IMR-90 (cell line): ENCODE results near the gene HINT3. TPM values are rescaled to one million over a fixed set of nuclear protein-coding genes. Genes with fewer than 3 reads are reported as not detected.

Source experiments
- ATAC-seq: fragments of 200-7000 bp; cut with Tn5 transposase; 2 replicates; pipeline ENCODE4 v1.9.1; 2020; ENCODE audit warnings: low read depth, mild to moderate bottlenecking, moderate library complexity
- BruUV-seq: library from RNA; stranded (reverse); fragments of 400-500 nt; replicated peaks from 2 replicates; lab custom pipeline; 2021; lab: Mats Ljungman, UMichigan
- CTCF ChIA-PET: fragments of 300-600 bp; formaldehyde crosslinking; extraction: SDS; loops from one replicate; lab custom pipeline; 2021; ENCODE audit warnings: antibody characterized with exemption; lab: Yijun Ruan, JAX
- POLR2A ChIA-PET: fragments of 300-600 bp; sonication (Branson Sonifier 250); formaldehyde crosslinking; loops from one replicate; lab custom pipeline; 2022; ENCODE audit warnings: antibody characterized with exemption; ENCODE audit not compliant: unreplicated experiment; lab: Charles Lee
- DNase-seq: peaks from one replicate; pipeline ENCODE4 v3.0.0; 2013
- H2AFZ ChIP-seq: replicated peaks from 2 replicates; pipeline ENCODE3; 2013; ENCODE audit warnings: low read length, mild to moderate bottlenecking; ENCODE audit not compliant: poor library complexity
- H2AK5ac ChIP-seq: 2 replicates; pipeline ENCODE4 v1.6.1; 2013; ENCODE audit warnings: low read depth, low read length, inconsistent platforms
- H2AK9ac ChIP-seq: replicated peaks from 2 replicates; pipeline ENCODE3; 2013; ENCODE audit warnings: mild to moderate bottlenecking, low read depth, low read length, moderate library complexity; ENCODE audit not compliant: poor library complexity
- H2BK120ac ChIP-seq: 2 replicates; pipeline ENCODE4 v1.6.1; 2013; ENCODE audit warnings: low read depth, low read length, inconsistent platforms
- H2BK15ac ChIP-seq: 3 replicates; pipeline ENCODE4 v1.6.1; 2013; ENCODE audit warnings: low read depth, low read length, inconsistent platforms
- H2BK20ac ChIP-seq: 2 replicates; pipeline ENCODE4 v1.6.1; 2013; ENCODE audit warnings: low read depth, mild to moderate bottlenecking, inconsistent platforms, low read length, moderate library complexity
- H2BK5ac ChIP-seq: 2 replicates; pipeline ENCODE4 v1.6.1; 2013; ENCODE audit warnings: mild to moderate bottlenecking, low read depth, low read length, inconsistent platforms; ENCODE audit not compliant: poor library complexity, severe bottlenecking
- H3K14ac ChIP-seq: replicated peaks from 2 replicates; pipeline ENCODE4 v1.6.1; 2013; ENCODE audit warnings: low read depth, low read length, inconsistent platforms
- H3K18ac ChIP-seq: 2 replicates; pipeline ENCODE4 v1.6.1; 2013; ENCODE audit warnings: low read depth, low read length, control low read depth
- H3K23ac ChIP-seq: 2 replicates; pipeline ENCODE4 v1.6.1; 2013; ENCODE audit warnings: low read depth, low read length, inconsistent platforms
- H3K27ac ChIP-seq: 2 replicates; pipeline ENCODE4 v1.5.1; 2013; ENCODE audit warnings: mild to moderate bottlenecking, control low read depth, low read length; ENCODE audit not compliant: insufficient read depth
- H3K27me3 ChIP-seq: 2 replicates; pipeline ENCODE4 v1.6.1; 2013; ENCODE audit warnings: low read length; ENCODE audit not compliant: control insufficient read depth, insufficient read depth
- H3K36me3 ChIP-seq: 2 replicates; pipeline ENCODE4 v1.6.1; 2013; ENCODE audit warnings: low read length, mixed read lengths; ENCODE audit not compliant: control insufficient read depth, insufficient read depth
- H3K4ac ChIP-seq: 2 replicates; pipeline ENCODE4 v1.6.1; 2013; ENCODE audit warnings: low read depth, low read length, inconsistent platforms
- H3K4me1 ChIP-seq: 2 replicates; pipeline ENCODE4 v1.6.1; 2013; ENCODE audit warnings: low read length, mixed read lengths; ENCODE audit not compliant: control insufficient read depth, insufficient read depth
- H3K4me2 ChIP-seq: 2 replicates; pipeline ENCODE4 v1.6.1; 2013; ENCODE audit warnings: low read depth, mild to moderate bottlenecking, control low read depth, low read length, moderate library complexity
- H3K4me3 ChIP-seq: 2 replicates; pipeline ENCODE4 v1.5.1; 2013; ENCODE audit warnings: low read depth, mild to moderate bottlenecking, control low read depth, low read length, moderate library complexity; ENCODE audit not compliant: insufficient read depth
- H3K56ac ChIP-seq: 2 replicates; pipeline ENCODE4 v1.6.1; 2013; ENCODE audit warnings: low read length, inconsistent platforms; ENCODE audit not compliant: insufficient read depth; ENCODE audit errors: extremely low read depth
- H3K79me1 ChIP-seq, 2 experiments: 2 replicates each; pipeline ENCODE4 v1.6.1; 2013; ENCODE audit warnings: low read length in 2 of 2, inconsistent platforms in 1 of 2, low read depth in 1 of 2
- H3K9ac ChIP-seq: 2 replicates; pipeline ENCODE4 v1.6.1; 2013; ENCODE audit warnings: low read depth, low read length, control low read depth
- H3K9me1 ChIP-seq: 2 replicates; pipeline ENCODE4 v1.6.1; 2013; ENCODE audit warnings: low read length, inconsistent platforms; ENCODE audit not compliant: insufficient read depth
- H3K9me3 ChIP-seq: 2 replicates; pipeline ENCODE4 v1.6.1; 2013; ENCODE audit warnings: low read length; ENCODE audit not compliant: control insufficient read depth, insufficient read depth
- H4K20me1 ChIP-seq: 2 replicates; pipeline ENCODE4 v1.6.1; 2013; ENCODE audit warnings: low read length, inconsistent platforms; ENCODE audit not compliant: insufficient read depth
- H4K5ac ChIP-seq: 2 replicates; pipeline ENCODE4 v1.6.1; 2013; ENCODE audit warnings: mild to moderate bottlenecking, low read depth, low read length, control low read depth
- H4K8ac ChIP-seq, 2 experiments: 2 replicates each; pipeline ENCODE4 v1.6.1; 2013; ENCODE audit warnings: low read depth in 2 of 2, low read length in 2 of 2, control low read depth in 1 of 2, inconsistent platforms in 1 of 2
- H4K91ac ChIP-seq: 2 replicates; pipeline ENCODE4 v1.6.1; 2013; ENCODE audit warnings: low read depth, low read length, inconsistent platforms; ENCODE audit not compliant: insufficient read depth
- BHLHE40 ChIP-seq: fragments of 150-350 bp; IDR thresholded peaks from 2 replicates; pipeline ENCODE4 v1.6.1; 2016; ENCODE audit warnings: mild to moderate bottlenecking, low read depth, low read length
- CEBPB ChIP-seq: IDR thresholded peaks from 2 replicates; pipeline ENCODE4 v1.6.1; 2012; ENCODE audit warnings: low read depth, low read length, improper control_type of control experiment
- CHD1 ChIP-seq: IDR thresholded peaks from 2 replicates; pipeline ENCODE4 v1.6.1; 2012; ENCODE audit warnings: low read depth, low read length, improper control_type of control experiment
- FOS ChIP-seq: fragments of 150-350 bp; IDR thresholded peaks from 2 replicates; pipeline ENCODE4 v1.6.1; 2016; ENCODE audit warnings: low read depth, low read length
- MAFK ChIP-seq: IDR thresholded peaks from 2 replicates; pipeline ENCODE4 v1.6.1; 2012; ENCODE audit warnings: low read depth, low read length, improper control_type of control experiment
- MAZ ChIP-seq: IDR thresholded peaks from 2 replicates; pipeline ENCODE4 v1.6.1; 2012; ENCODE audit warnings: low read depth, mild to moderate bottlenecking, low read length, improper control_type of control experiment, moderate library complexity, borderline replicate concordance
- MXI1 ChIP-seq: IDR thresholded peaks from 2 replicates; pipeline ENCODE4 v1.6.1; 2012; ENCODE audit warnings: low read depth, mild to moderate bottlenecking, low read length, moderate library complexity, borderline replicate concordance
- POLR2A ChIP-seq: IDR thresholded peaks from 2 replicates; pipeline ENCODE4 v1.6.1; 2012; ENCODE audit warnings: mild to moderate bottlenecking, low read depth, low read length
- RCOR1 ChIP-seq: IDR thresholded peaks from 2 replicates; pipeline ENCODE4 v1.6.1; 2012; ENCODE audit warnings: mild to moderate bottlenecking, low read length, improper control_type of control experiment; ENCODE audit not compliant: insufficient replicate concordance
- RFX5 ChIP-seq: IDR thresholded peaks from 2 replicates; pipeline ENCODE4 v1.8.0; 2012; ENCODE audit warnings: low read depth, mild to moderate bottlenecking, low read length, moderate library complexity
- WGBS, 2 experiments: methylation state at CpG; one replicate each; pipeline versions ENCODE4 v1.1.5 to v1.1.7; 2013; ENCODE audit warnings: missing lambda C conversion rate in 2 of 2; ENCODE audit not compliant: insufficient read length in 1 of 2; ENCODE audit errors: extremely low coverage in 2 of 2; 5-methylcytosine and 5-hydroxymethylcytosine counted together
- dilution Hi-C: fragments of 300-500 bp; cut with HindIII; formaldehyde crosslinking; loops from one replicate; pipeline ENCODE4 v1.14.3; 2018; ENCODE audit warnings: low sequenced_read_pairs; ENCODE audit not compliant: unreplicated experiment
- in situ Hi-C: fragments of 300-500 bp; cut with MboI; formaldehyde crosslinking; loops from 3 replicates; pipeline ENCODE4 v1.14.3; 2019; ENCODE audit warnings: low sequenced_read_pairs, inconsistent platforms, mixed read lengths
- intact Hi-C: fragments of 100-400 bp; cut with micrococcal nuclease; formaldehyde crosslinking; loops from 2 replicates; pipeline ENCODE4 v1.10.0; 2022
- polyA plus RNA-seq, 3 experiments: library from polyadenylated mRNA; depleted of rRNA; stranded (reverse); fragments of >200 nt; gene quantifications; 2 replicates each; pipeline ENCODE4 v1.2.3, GENCODE V29; 2012; ENCODE audit warnings: low replicate concordance in 1 of 3
- total RNA-seq: library from RNA; depleted of rRNA; stranded (reverse); fragments of >200 nt; gene quantifications from 2 replicates; pipeline ENCODE4 v1.2.3, GENCODE V29; 2012
- TF ChIP-seq, protein P1 (sequence below): conservative IDR thresholded peaks from 2 replicates; pipeline ENCODE4 v1.5.1; 2012; ENCODE audit warnings: mild to moderate bottlenecking, low read depth, low read length, improper control_type of control experiment
- TF ChIP-seq, protein P2 (sequence below): fragments of 150-350 bp; IDR thresholded peaks from 2 replicates; pipeline ENCODE4 v1.6.1; 2016; ENCODE audit warnings: low read depth, mild to moderate bottlenecking, low read length, moderate library complexity, borderline replicate concordance
- TF ChIP-seq, protein P3 (sequence below): fragments of 150-350 bp; IDR thresholded peaks from 2 replicates; pipeline ENCODE4 v1.6.1; 2017; ENCODE audit warnings: mild to moderate bottlenecking, antibody characterized with exemption, low read length, low read depth

The HINT3 gene
- total and polyA plus RNA-seq, 2 of the 4 experiments (the other 2 are of a cell fraction), result 3.4 to 6.5 TPM

DNA sequence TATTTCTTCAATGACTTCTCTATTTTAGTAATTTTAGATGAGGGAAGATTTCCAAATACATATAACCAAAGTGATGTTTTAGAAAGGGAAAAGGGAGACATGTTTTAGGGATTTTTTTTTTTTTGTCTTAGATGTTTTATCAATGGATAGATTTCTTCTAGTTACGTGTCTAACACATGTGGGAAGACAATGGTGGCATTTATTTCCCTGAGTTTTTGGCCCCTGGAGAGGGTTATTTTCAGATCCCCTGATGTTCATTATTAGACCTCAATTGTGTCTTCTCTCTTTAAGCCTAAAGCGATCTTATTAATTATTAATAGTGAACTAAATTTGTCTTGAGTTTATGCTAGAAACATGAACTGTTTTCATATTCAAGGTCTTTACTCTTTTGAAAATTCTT is 60.0 kb downstream of the HINT3 start:
- Histone ChIP-seq H3K36me3 (peaks cover 20% of the 10 kb centered on the region), H4K5ac (no peak overlapping the region), H3K23ac (no peak overlapping the region), H3K14ac (no peak overlapping the region), H3K4me3 (no peak overlapping the region), H3K4me1 (no peaks in the 10 kb centered on the region; the same call in 1 of the 2 replicates), H3K18ac (no peak overlapping the region), H2BK20ac (no peak overlapping the region), H3K27me3 (no peaks in the 10 kb centered on the region), H2AFZ (no peak overlapping the region), H3K56ac (no peak overlapping the region), H2BK15ac (no peak overlapping the region), H3K9ac (no peak overlapping the region), H2BK5ac (no peak overlapping the region), H2AK5ac (no peak overlapping the region), H3K79me1 (no peaks in the 10 kb centered on the region), H3K4ac (no peak overlapping the region), H3K9me3 (no peaks in the 10 kb centered on the region), H3K4me2 (no peak overlapping the region), H2AK9ac (no peak overlapping the region), H4K20me1 (no peaks in the 10 kb centered on the region), H4K8ac (no peak overlapping the region), H4K91ac (no peak overlapping the region), H2BK120ac (no peak overlapping the region), H3K9me1 (no peaks in the 10 kb centered on the region), H3K27ac (no peak overlapping the region)
- no CpG with 5 or more reads among the region's 2 CpGs for WGBS, 2 experiments
- dilution Hi-C loops, result no loop called here
- ATAC-seq (no peak), DNase-seq (no peak)
- intact Hi-C loops, result no loop called here
- in situ Hi-C loops, result loop anchor here (25.0 kb wide), 1 partner anchor 646 kb away; no protein-coding TSS in a partner anchor
- ChIA-PET CTCF (no interaction called here), POLR2A (no interaction called here)
- TF ChIP-seq FOS, result no peak
- no peak for TF ChIP-seq MXI1
- TF ChIP-seq, protein P1, sequence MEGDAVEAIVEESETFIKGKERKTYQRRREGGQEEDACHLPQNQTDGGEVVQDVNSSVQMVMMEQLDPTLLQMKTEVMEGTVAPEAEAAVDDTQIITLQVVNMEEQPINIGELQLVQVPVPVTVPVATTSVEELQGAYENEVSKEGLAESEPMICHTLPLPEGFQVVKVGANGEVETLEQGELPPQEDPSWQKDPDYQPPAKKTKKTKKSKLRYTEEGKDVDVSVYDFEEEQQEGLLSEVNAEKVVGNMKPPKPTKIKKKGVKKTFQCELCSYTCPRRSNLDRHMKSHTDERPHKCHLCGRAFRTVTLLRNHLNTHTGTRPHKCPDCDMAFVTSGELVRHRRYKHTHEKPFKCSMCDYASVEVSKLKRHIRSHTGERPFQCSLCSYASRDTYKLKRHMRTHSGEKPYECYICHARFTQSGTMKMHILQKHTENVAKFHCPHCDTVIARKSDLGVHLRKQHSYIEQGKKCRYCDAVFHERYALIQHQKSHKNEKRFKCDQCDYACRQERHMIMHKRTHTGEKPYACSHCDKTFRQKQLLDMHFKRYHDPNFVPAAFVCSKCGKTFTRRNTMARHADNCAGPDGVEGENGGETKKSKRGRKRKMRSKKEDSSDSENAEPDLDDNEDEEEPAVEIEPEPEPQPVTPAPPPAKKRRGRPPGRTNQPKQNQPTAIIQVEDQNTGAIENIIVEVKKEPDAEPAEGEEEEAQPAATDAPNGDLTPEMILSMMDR, result no peak
- no peak for TF ChIP-seq MAZ
- no peak for TF ChIP-seq RCOR1
- no peak for TF ChIP-seq BHLHE40
- TF ChIP-seq, protein P2, sequence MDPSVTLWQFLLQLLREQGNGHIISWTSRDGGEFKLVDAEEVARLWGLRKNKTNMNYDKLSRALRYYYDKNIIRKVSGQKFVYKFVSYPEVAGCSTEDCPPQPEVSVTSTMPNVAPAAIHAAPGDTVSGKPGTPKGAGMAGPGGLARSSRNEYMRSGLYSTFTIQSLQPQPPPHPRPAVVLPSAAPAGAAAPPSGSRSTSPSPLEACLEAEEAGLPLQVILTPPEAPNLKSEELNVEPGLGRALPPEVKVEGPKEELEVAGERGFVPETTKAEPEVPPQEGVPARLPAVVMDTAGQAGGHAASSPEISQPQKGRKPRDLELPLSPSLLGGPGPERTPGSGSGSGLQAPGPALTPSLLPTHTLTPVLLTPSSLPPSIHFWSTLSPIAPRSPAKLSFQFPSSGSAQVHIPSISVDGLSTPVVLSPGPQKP, result no peak
- TF ChIP-seq CEBPB, result no peak
- no peak for TF ChIP-seq CHD1
- no peak for TF ChIP-seq MAFK
- TF ChIP-seq RFX5, result no peak
- no peak for TF ChIP-seq POLR2A
- TF ChIP-seq, protein P3, sequence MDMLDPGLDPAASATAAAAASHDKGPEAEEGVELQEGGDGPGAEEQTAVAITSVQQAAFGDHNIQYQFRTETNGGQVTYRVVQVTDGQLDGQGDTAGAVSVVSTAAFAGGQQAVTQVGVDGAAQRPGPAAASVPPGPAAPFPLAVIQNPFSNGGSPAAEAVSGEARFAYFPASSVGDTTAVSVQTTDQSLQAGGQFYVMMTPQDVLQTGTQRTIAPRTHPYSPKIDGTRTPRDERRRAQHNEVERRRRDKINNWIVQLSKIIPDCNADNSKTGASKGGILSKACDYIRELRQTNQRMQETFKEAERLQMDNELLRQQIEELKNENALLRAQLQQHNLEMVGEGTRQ, result no peak
- no TSS peak for BruUV-seq
